Activated CD4-positive, CD25-positive, alpha-beta regulatory T cell treated with anti-CD3 and anti-CD28 coated beads, Interleukin-2, amount 50 U/mL, for 16 hours (primary cell): ENCODE data around the gene DNAH11.

Source experiments
- DNase-seq: peaks from one replicate; pipeline ENCODE4 v3.0.0-alpha.2; 2020; ENCODE audit warnings: low read depth, low spot score

DNAH11 gene

DNA sequence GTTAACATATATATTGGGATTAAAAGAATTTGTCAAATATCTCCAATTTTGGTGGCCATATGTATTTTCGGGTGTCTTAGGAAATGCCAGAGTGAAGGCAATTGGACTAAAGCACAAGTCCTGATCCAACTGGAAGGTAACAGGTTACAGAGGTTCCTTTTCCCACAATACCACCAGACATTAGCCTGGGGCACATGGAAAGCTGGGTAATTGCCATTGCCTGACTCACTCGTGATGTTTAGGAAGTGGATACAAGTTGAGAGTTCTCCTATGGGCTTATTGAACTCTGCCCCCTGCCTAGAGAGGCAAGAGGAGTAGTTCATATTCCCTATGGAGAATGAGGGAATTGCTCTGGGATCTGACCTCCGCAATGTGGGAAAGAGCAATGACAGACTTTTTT lies 5.7 kb downstream of the DNAH11 start:
- DNase-seq = no peak

GRCh38 chr7:21550076-21550475 lies 7.2 kb downstream of the DNAH11 start:
- no peak for DNase-seq

- DNase-seq = no peak
Measured at GRCh38 chr7:21550821-21551531, 8.1 kb downstream of the DNAH11 start.

GRCh38 chr7:21562385-21562784 lies 19.5 kb downstream of the DNAH11 start:
- DNase-seq = no peak

- DNase-seq = no peak
Measured at GRCh38 chr7:21565614-21566013, 22.8 kb downstream of the DNAH11 start.

- DNase-seq = no peak
Measured at GRCh38 chr7:21566094-21566493, 23.3 kb downstream of the DNAH11 start.

- DNase-seq = no peak
Measured at GRCh38 chr7:21568762-21569161, 25.9 kb downstream of the DNAH11 start.

GRCh38 chr7:21572331-21573313 lies 29.8 kb downstream of the DNAH11 start:
- no peak for DNase-seq

DNA sequence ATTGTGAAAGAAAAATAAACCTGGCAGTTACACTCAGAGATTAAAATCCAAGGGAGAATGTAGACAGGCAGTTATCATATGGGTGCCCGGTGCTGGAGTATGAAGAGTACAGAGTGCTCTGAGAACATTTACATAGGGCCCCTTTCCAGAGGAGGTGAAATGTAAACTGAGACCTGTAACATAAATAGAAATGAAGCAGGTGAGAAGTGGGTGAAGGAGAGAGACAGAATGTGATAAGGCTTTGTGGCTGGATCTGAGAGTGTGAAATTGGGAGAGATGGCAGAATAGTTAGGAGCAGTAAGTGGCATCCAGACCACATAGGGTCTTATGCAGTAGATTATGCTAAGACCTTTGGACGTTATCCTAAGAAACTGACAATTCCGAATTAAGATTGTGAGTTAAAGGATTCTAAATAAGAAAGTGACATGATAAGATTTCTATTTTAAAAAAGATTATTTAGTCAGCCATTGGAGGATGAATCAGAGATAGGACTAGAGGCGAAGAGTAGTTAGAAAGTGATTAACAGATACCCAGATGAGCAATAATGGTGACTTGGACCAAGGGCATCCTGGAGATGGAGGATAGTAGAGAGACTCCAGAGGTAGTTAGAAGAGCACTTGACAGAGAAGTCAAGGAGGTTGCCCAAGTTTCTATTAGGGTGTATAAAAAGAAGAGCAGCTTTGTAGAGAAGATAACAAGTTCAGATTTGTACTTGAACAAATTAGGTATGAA lies 36.7 kb downstream of the DNAH11 start:
- DNase-seq = no peak

DNA sequence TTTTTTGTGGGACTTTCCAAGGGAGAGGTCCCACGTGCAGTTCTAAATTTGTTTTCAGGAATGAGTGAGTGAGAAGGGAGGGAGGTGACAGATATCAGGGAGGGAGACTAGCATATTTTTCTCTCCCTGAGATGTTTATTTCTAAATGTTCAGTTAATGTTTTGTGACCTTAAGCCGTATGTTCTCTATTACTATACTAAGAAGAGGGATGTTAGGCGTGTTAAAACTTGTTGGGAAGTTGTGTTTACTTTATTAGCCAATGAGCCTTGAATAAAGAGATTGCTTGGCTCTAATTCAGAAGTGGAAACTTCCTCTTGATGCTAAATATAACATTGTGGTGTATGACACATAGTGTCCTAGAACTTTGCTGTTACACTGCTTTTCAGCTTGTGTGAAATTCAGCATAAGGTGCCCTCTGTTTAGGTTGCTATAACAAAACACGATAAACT lies 37.3 kb downstream of the DNAH11 start:
- no peak for DNase-seq

DNA sequence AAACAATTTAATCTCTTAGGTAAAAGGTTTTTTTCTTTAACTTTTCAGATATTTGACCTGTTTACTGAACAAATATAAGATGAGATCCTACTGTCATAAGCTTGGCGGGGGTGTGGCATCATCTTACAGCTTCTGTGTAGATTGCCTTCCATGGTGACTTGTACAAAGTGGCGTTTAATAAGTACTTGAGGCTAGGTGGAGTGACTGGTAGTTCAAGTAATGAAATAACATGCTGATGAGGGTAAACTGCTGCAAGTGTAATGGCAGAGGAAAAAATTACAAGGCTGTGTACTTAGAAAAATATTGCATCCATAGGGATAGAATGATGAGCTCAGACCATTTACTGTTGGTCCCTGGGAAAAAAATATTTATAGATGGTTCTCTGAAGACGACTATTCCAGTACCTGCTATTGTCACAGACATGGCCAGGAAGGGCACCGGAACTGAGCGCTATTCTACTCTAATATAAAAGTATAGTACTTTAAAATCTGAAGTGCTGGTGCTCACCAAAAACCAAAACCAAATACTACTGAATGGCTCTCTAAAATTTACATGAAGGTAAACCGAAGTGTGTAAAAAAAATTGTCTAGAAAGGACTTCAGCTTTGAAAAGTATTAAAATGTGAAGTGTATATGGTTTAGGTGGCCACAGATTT lies 42.4 kb downstream of the DNAH11 start:
- DNase-seq = no peak

DNA sequence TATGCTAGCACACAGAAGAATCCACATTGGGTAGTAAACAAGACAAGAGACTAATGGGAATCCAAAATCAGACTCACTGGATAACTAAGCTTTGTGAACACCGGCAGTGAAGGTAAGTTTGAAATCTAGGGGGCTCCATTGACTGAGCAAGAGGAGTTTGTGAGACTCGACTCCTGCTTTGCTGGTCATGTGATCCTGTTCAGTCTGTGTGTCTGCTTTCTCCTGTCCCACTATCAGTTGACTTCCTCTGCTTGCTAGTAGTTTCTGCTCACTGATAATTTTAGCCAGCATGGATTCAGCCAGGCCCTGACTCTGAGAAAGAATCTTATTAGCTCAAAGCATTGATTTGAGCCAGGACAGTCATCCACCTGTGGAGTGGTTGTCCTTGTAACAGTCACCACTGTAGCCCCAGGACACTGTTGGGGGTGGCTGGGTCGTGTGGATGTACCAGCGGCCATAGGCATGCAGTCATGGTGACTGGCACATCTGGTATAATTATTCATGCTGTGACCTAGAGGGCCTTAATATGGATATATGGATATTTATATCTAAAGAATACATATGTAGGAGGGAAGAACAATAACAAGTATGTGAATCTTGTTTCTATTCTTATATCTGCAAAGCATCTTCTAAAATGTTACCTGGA lies 44.4 kb downstream of the DNAH11 start:
- DNase-seq = no peak

DNA sequence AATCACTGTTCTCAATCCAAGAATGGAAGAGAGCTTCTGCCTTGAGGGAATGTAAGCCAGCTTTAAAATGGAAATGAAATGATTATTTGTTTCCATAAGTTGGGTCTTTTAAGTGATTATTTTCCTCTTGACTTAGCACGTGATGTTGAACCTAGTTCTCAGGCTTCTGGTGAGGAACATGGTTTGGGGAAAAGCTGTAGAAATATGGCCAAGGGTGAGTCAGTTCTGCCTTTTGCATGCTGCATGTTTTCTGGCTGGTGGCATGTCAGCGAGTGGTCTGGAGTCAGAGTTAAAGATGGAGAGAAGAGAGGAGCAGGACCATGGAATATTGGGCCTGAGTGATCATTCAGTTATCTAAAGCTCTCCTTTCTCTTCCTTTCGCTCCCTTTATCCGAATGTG lies 54.0 kb downstream of the DNAH11 start:
- DNase-seq = no peak

- DNase-seq = no peak
Measured at GRCh38 chr7:21603462-21603861, 60.6 kb downstream of the DNAH11 start.

- no peak for DNase-seq
Measured at GRCh38 chr7:21603972-21604749, 61.3 kb downstream of the DNAH11 start.

- DNase-seq = no peak
Measured at GRCh38 chr7:21605008-21605585, 62.3 kb downstream of the DNAH11 start.

DNA sequence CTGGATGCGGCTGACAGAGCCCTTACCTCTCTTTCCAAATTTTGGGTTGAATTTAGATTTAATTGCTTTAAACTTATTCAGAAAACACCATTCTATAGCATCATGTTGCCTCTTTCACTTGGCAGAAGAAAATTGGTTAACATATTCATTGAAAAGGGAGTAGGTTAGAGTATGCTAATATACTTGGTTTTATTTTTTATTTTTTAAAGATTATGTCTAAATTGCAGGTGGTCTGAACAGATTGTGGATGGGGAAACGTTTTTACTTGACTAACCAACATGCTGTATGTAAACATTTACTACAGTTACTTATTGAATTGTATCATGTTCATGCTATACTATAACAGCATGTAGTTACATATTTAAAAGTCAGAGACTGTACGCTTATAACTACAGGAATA lies 65.6 kb downstream of the DNAH11 start:
- no peak for DNase-seq

DNA sequence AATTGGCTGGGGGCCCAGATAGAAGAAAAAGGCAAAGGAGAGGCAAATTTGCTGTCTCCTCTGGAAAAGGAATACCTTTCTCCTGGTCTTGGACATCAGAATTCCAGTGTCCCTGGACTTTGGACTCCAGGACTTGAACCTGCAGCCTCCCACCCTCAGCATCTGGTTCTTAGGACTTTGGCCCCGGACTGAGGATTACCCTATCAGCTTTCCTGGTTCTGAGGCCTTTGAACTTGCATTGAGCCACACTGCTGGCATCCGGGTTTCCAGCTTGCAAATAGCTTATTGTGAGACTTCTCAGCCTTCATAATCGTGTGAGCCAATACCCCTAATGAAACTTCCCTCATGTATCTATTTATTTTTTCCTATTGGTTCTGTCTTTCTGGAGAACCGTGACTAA lies 68.3 kb downstream of the DNAH11 start:
- DNase-seq = no peak

GRCh38 chr7:21616091-21616490 lies 73.3 kb downstream of the DNAH11 start:
- no peak for DNase-seq
